ENCODE results near the gene TIMM17B.

GRCh38 chrX:48918301-48918642 lies 20.7 kb upstream of the TIMM17B start:
- TF ChIP-seq CTCF (conservative IDR thresholded peaks at IDR 0.05) (no peak), ZFX (IDR thresholded peaks at IDR 0.05) (no peak)

Data from C4-2B (cell line).